Heart right ventricle (tissue), 16 donors: ENCODE data around the gene DIAPH3. TPM values are rescaled to one million over a fixed set of nuclear protein-coding genes. Genes with fewer than 3 reads are reported as not detected.

Experiments
- ATAC-seq, 8 donors: fragments of 200-7000 bp; cut with Tn5 transposase; one replicate each; pipeline ENCODE4 v1.9.1; 2020; ENCODE audit warnings: mild to moderate bottlenecking in 8 of 8, moderate library complexity in 8 of 8, moderate number of reproducible peaks in 1 of 8
- DNase-seq, 2 donors: peaks; one replicate each; pipeline ENCODE4 v3.0.0-alpha.2; 2020
- H3K27ac ChIP-seq, 10 donors: fragments of 200-600 bp; sonication (generic) in 2 of 10; one replicate each; pipeline versions ENCODE4 v1.5.0 to v1.8.0; 2020 to 2022; ENCODE audit warnings: mild to moderate bottlenecking in 3 of 10
- H3K27me3 ChIP-seq, 7 donors: fragments of 200-600 bp; one replicate each; pipeline ENCODE4 v1.8.0; 2021 to 2022; ENCODE audit warnings: mild to moderate bottlenecking in 2 of 7
- H3K36me3 ChIP-seq, 9 donors: fragments of 200-600 bp; sonication (generic) in 1 of 9; one replicate each; pipeline versions ENCODE4 v1.5.0 to v1.8.0; 2020 to 2022; ENCODE audit warnings: mild to moderate bottlenecking in 2 of 9
- H3K4me1 ChIP-seq, 9 donors: fragments of 200-600 bp; sonication (generic) in 1 of 9; one replicate each; pipeline versions ENCODE4 v1.5.0 to v1.8.0; 2020 to 2022; ENCODE audit warnings: mild to moderate bottlenecking in 4 of 9
- H3K4me3 ChIP-seq, 10 donors: fragments of 200-600 bp; sonication (generic) in 2 of 10; one replicate each; pipeline versions ENCODE4 v1.5.0 to v1.8.0; 2020 to 2022; ENCODE audit warnings: mild to moderate bottlenecking in 7 of 10, moderate library complexity in 2 of 10
- H3K9me3 ChIP-seq, 11 donors: fragments of 200-600 bp in 10 of 11; sonication (generic) in 2 of 11; one replicate each; pipeline versions ENCODE4 v1.5.0 to v1.8.0; 2013 to 2022; ENCODE audit warnings: mild to moderate bottlenecking in 2 of 11, control low read depth in 1 of 11, moderate library complexity in 1 of 11
- WGBS, 2 donors: extraction: QIAGEN DNeasy Blood & Tissue Kit; methylation state at CpG; one replicate each; pipeline ENCODE4 v1.1.7; 2013; ENCODE audit warnings: inconsistent platforms in 1 of 2; 5-methylcytosine and 5-hydroxymethylcytosine counted together
- intact Hi-C, 10 donors: fragments of 100-400 bp; cut with DNase I; formaldehyde crosslinking; loops; one replicate each; pipeline versions ENCODE4 v1.11.1 to v1.14.2; 2022
- polyA plus RNA-seq, 2 donors: library from polyadenylated mRNA; stranded (reverse); fragments of 200-250 nt; gene quantifications; one replicate each; pipeline ENCODE4 v1.2.3, GENCODE V29; 2013
- total RNA-seq, 10 donors: library from RNA; stranded (reverse); fragmentation: NEBNext Ultra II Directional in 3 of 10; extraction: Animal tissue kit (Norgen Biotek cat#: 25700) in 3 of 10; gene quantifications; one replicate each; pipeline versions ENCODE4 v1.2.1 to v1.2.4, GENCODE V29; 2021 to 2023
- TF ChIP-seq, protein P1 (sequence below), 9 donors: fragments of 200-600 bp; sonication (generic) in 2 of 9; IDR thresholded peaks; one replicate each; pipeline versions ENCODE4 v1.5.0 to v1.8.0; 2021 to 2022; ENCODE audit warnings: antibody characterized with exemption in 9 of 9, mild to moderate bottlenecking in 5 of 9, moderate library complexity in 1 of 9
- donor health status: Arrhythmogenic right ventricular cardiomyopathy.
- donor health status: ischemic (EF 13 %, LVEDD 7.1; RV severe dilation, severe dysfunction).
- donor health status: healthy with polysubstance abuse.
- donor health status: DM: no; HTN: yes; CAD: no.
- donor health status: DM: no; HTN: no; CAD: no.
- donor health status: ischemic (EF 25% LVEDD 6.9; RV normal size, moderate dysfunction).
- donor health status: ischemic (EF 25% LVEDD 5.7; RV mildly dilated, moderate dysfunction).
- donor health status: healthy.
- donor health status: DM: yes; HTN: yes; CAD: no.
- donor health status: Ischemic cardiomyopathy.
- donor health status: ischemic (EF 35%, LVEDD 5.7; RV mildly dilated, moderate dysfunction).
- donor health status: nonischemic (EF 11% LVEDD 7.7; RV severe dilation, severe dysfunction).
- donor health status: DM: yes; HTN: yes; CAD: no.
- donor health status: PGD.
- donor health status: ischemic (EF 29% LVEDD 5.4; RV normal size, mild dysfunction).
- donor health status: nonischemic (EF 23%, LVEDD 6.1; RV moderate dilation, normal function).

Gene DIAPH3
- total and polyA plus RNA-seq, 12 donors, result 0.04 to 2.2 (median 0.19) TPM

DNA sequence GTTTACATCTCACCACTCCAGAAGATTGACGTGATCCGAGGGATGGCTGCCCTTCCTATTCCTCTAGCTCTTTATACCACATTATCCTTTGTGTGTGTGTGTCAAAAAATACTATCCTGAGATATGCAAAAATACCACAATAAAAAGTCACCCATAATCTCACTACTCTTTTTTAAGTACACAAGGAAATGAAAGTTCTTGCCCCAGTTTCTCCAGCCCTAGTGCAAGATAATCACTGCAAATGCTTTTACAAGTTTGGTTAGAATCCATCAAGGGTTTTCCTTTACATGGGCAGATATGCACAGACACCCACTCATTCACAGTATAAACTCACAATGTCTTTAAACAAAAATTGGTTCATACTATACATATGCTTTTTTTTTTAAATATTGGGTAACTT lies 89.3 kb downstream of the DIAPH3 start:
- Histone ChIP-seq H3K36me3 (no peaks in the 10 kb centered on the region), H3K4me1 (no peaks in the 10 kb centered on the region), H3K27me3 (no peaks in the 10 kb centered on the region), H3K4me3 (no peak overlapping the region), H3K27ac (no peak overlapping the region), H3K9me3 (peaks cover 0 to 9% (median 0%) of the 10 kb centered on the region in 11 donors)
- TF ChIP-seq, protein P1, sequence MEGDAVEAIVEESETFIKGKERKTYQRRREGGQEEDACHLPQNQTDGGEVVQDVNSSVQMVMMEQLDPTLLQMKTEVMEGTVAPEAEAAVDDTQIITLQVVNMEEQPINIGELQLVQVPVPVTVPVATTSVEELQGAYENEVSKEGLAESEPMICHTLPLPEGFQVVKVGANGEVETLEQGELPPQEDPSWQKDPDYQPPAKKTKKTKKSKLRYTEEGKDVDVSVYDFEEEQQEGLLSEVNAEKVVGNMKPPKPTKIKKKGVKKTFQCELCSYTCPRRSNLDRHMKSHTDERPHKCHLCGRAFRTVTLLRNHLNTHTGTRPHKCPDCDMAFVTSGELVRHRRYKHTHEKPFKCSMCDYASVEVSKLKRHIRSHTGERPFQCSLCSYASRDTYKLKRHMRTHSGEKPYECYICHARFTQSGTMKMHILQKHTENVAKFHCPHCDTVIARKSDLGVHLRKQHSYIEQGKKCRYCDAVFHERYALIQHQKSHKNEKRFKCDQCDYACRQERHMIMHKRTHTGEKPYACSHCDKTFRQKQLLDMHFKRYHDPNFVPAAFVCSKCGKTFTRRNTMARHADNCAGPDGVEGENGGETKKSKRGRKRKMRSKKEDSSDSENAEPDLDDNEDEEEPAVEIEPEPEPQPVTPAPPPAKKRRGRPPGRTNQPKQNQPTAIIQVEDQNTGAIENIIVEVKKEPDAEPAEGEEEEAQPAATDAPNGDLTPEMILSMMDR (IDR thresholded peaks at IDR 0.05), result no peak
- intact Hi-C loops, result no loop called here
- ATAC-seq (no peak), DNase-seq (no peak)
- WGBS, 2 donors, result 95% methylated on average over 2 of the region's 2 CpGs

DNA sequence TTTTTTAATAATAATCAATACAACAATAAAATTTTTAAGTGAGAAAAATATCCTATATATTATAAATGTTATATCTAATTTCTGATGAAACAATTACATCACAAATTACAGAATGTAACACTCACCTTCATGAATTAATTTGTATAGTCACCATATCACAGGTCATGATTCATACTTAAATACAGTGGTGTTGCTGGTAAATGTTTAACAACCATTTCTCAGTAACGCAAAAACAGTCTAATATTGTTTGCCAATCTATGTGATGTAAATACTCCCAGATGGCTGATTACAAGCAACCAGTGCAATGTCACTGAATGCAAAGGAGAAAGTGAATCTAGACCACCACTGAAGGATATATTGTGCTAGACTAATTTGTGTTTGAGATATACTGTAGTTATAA lies 97.5 kb downstream of the DIAPH3 start:
- H3K27me3 ChIP-seq, result no peaks in the 10 kb centered on the region
- 91 to 92% methylated on average over 1 of the region's 1 CpG for WGBS, 2 donors

DNA sequence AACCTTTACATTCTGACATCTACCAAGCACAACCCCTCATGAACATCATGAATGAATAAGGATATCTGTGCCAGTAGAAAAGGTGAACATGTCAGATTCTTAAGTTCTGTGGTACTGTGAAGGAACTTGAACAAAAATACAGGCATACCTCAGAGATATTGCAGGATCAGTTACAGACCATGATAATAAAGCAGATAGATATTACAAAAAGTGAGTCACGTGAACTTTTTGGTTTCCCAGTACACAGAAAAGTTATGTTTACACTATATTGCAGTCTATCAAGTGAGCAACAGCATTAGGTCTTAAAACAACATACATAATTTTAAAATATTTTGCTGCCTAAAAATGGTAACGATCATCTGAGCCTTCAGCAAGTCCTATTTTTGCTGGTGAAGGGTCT lies 101.2 kb downstream of the DIAPH3 start:
- 93% methylated on average over 2 of the region's 2 CpGs for WGBS, 2 donors
- DNase-seq, result no peak
- no peak for ATAC-seq
- Histone ChIP-seq H3K4me3 (no peak overlapping the region), H3K27ac (no peak overlapping the region), H3K4me1 (no peaks in the 10 kb centered on the region), H3K27me3 (no peaks in the 10 kb centered on the region), H3K9me3 (peaks cover 0 to 7% (median 0%) of the 10 kb centered on the region in 11 donors), H3K36me3 (no peaks in the 10 kb centered on the region)
- TF ChIP-seq, protein P1 (IDR thresholded peaks at IDR 0.05), result no peak
- intact Hi-C loops, result no loop called here

More for the DNA sequence above, 97.5 kb downstream of the DIAPH3 start:
- H3K9me3 ChIP-seq, result peaks cover 0 to 16% (median 0%) of the 10 kb centered on the region in 11 donors
- ATAC-seq, result no peak
- H3K4me1 ChIP-seq, result no peaks in the 10 kb centered on the region
- no peak for DNase-seq
- no peak overlapping the region for H3K27ac ChIP-seq
- TF ChIP-seq, protein P1 (IDR thresholded peaks at IDR 0.05), result no peak
- intact Hi-C loops, result no loop called here
- H3K4me3 ChIP-seq, result no peak overlapping the region
- H3K36me3 ChIP-seq, result no peaks in the 10 kb centered on the region

DNA sequence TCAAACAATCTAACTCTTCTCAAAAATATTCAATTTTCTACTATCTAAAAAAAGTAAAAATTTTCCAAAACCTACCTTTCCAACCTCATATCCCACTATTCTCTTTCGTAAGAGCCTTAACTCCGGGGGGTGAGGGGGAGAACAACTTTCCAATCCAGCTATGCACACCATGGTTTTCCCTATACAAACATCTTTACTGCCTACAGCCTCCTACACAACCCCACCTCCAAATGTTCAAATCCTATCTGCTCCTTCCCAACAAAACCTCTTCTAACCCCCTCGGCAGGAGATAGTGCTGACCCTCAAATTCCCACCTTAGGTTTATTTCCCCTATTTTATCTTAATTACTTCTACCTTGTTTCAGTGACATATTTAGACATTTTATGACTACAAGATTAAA lies 102.0 kb downstream of the DIAPH3 start:
- Histone ChIP-seq H3K36me3 (no peaks in the 10 kb centered on the region), H3K27me3 (no peaks in the 10 kb centered on the region), H3K4me3 (no peak overlapping the region), H3K9me3 (peaks cover 0 to 7% (median 0%) of the 10 kb centered on the region in 11 donors), H3K4me1 (no peaks in the 10 kb centered on the region), H3K27ac (no peak overlapping the region)
- intact Hi-C loops, result no loop called here
- WGBS, 2 donors, result 89 to 93% methylated on average over 3 of the region's 3 CpGs
- DNase-seq (no peak), ATAC-seq (no peak)
- TF ChIP-seq, protein P1 (IDR thresholded peaks at IDR 0.05), result no peak
